Measurements from ENCODE around the gene FGFR2. TPM values are rescaled to one million over a fixed set of nuclear protein-coding genes. Genes with fewer than 3 reads are reported as not detected.
"Not testable (repeated sequence)": the region's sequence is repeated elsewhere in the genome, so short reads cannot be mapped to it uniquely, and the experiment has no call there.

FGFR2 gene
- total RNA-seq, 1 donor = 0.86 TPM

DNA sequence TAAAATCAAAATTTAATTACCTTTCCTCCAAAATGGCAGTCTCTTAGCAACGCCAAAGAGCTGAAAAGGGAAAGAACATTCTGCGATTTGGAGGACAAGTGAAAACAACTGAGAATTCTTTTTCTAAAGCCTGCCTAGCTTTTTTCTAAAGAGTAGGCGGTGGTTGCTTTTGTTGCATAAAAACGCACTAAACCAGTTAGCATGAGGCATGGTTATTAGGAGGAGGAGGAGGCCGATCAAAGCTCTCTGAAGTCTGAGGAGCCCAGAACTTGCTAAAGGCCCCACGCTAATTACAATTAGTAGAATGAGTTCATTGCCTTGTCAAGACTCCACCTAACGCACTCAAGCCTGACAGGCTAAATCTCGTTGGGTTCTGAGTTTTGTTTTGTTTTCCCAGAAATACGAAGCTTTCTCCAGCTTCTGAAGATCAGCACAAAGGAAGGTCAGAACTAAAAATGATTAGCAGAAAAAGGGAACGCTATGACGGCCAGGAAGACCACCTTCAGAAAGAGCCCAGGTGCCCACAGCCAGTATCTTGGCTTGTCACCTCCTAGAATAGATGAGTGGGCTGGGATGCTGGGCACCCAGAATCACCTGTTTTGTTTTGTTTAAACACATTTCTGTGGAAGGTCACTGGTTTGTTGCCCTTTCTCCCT is 72.0 kb downstream of the FGFR2 start:
- TF ChIP-seq, protein P1, sequence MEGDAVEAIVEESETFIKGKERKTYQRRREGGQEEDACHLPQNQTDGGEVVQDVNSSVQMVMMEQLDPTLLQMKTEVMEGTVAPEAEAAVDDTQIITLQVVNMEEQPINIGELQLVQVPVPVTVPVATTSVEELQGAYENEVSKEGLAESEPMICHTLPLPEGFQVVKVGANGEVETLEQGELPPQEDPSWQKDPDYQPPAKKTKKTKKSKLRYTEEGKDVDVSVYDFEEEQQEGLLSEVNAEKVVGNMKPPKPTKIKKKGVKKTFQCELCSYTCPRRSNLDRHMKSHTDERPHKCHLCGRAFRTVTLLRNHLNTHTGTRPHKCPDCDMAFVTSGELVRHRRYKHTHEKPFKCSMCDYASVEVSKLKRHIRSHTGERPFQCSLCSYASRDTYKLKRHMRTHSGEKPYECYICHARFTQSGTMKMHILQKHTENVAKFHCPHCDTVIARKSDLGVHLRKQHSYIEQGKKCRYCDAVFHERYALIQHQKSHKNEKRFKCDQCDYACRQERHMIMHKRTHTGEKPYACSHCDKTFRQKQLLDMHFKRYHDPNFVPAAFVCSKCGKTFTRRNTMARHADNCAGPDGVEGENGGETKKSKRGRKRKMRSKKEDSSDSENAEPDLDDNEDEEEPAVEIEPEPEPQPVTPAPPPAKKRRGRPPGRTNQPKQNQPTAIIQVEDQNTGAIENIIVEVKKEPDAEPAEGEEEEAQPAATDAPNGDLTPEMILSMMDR (IDR thresholded peaks at IDR 0.05; ENCODE audit: insufficient read depth, low read depth, low read length) = no peak
- DNase-seq (ENCODE audit: low read depth) = no peak
- no peak overlapping the region for H3K4me3 ChIP-seq (ENCODE audit: low read depth, low read length)

DNA sequence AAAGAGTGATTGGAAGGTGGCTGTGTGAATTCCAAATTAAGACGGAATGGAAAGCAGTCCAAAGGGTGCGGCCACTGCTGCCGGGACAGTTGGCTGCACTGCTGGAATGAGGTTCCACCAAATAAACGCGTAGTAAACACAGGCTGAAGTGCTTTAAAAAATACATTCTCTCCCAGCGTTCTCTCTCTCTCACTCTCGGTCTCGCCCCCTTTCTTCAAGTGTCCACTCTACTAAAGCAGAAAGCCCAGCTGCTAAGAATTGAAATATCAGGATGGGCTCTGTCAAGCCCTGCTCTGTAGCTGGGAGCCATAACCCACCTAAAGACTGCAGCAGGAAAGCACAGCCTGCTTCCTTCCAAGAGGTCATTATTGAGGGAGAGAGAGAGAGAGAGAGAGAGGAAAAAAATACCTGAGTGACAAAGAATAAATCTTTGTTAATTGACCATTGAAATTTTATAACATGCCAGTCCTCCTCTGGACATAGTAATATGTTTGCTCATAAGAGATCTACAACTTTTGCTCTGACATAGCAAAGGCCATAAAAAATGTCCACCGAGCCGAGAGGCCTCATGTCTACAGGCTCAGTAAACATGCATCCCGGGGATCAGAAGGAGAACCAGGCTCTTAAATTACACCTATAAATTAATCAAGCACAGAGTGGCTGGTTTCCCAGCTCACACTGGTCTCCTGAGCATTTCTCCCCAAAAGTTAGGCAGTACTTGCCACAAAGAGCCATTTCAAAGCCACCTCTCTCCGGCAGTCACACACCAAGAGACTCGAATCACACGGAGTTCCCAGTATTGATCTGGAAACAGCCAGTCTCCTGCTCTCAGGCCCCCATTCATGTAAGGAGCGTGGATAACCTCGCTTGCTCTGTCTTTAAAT is 72.8 kb downstream of the FGFR2 start:
- no peak overlapping the region for H3K4me3 ChIP-seq (ENCODE audit: low read depth, low read length)
- DNase-seq (ENCODE audit: low read depth) = no peak
- TF ChIP-seq, protein P1 (IDR thresholded peaks at IDR 0.05; ENCODE audit: insufficient read depth, low read depth, low read length) = no peak

DNA sequence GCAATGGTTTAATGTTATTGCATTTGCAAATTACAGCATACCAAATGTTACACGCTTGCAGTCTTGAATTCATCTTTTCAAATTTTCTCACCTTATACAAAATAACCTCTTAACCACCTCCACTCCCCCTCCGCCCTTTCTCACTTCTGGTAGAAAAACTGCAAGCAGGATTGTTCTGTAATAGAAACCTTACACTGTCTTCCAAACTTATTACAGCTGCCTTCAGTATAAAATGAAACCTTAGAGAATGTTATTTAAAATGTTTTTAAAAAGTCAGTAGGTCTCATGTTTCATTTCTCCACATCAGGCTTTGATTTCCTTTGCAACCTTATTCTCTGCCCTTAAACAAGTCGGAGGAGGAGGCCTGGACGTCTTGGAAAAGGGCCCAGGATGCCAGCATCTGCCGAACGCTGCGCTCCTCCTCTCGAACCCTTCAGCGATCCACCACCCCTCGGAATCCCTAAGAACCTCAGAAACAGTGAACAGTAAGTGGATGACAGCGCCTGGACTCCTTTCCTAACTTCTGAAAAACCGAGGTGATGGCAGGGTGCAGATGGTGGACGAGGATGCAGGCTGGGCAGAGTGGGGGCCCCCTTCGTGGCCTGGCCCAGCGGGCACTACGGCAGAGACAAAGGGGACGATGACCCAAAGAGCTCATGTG is 74.0 kb downstream of the FGFR2 start:
- H3K4me3 ChIP-seq (ENCODE audit: low read depth, low read length) = no peak overlapping the region
- DNase-seq (ENCODE audit: low read depth) = no peak
- TF ChIP-seq, protein P1 (IDR thresholded peaks at IDR 0.05; ENCODE audit: insufficient read depth, low read depth, low read length) = no peak

DNA sequence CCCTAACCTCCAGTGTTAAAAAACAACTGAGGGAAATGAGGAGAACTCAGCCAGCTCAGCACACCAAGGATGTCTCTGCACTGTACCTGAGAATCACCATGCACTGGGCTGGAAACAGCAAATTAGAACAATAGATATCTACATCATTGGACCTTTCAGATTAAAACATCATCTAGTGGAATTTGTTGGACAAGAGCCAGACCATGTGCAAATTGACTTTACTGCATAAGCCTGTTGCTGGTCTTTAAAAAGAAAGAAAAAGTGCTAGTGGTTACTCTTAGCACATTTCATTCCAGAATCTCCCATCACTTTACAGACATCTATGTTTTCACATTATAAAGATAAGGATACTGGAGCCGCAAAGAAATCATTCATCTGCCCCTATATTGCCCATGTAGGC is 75.4 kb downstream of the FGFR2 start:
- H3K4me3 ChIP-seq (ENCODE audit: low read depth, low read length) = no peak overlapping the region
- DNase-seq (ENCODE audit: low read depth) = no peak

DNA sequence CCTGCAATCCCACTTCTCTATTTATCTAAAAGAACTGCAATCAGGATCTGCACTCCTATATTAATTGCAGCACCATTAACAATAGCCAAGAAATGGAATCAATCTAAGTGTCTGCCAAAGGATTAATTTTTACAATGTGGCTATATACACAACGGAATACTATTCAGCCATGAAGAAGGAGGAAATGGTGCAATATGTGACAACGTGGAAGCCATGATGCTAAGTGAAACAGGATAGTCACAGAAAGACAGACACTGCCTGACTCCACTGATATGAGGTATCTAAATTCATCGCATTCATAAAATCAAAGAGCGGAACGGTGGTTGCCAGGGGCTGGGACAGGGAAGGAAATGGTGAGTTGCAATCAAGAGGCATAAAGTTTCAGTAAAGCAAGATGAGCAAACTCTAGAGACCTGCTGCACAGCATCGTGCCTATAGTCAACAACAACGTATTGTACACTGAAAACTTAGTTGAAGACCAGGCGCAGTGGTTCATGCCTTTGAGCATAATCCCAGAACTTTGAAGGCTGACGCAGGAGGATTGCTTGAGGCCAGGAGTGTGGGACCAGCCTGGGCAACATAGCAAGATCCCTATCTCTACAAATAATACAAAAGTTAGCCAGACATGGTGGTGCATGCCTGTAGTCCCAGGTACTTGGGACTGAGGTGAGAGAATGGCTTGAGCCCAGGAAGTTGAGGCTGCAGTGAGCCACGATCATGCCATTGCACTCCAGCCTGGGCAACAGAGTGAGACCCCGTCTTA is 76.3 kb downstream of the FGFR2 start:
- H3K4me3 ChIP-seq (ENCODE audit: low read depth, low read length) = no peak overlapping the region
- no peak for DNase-seq (ENCODE audit: low read depth)
- TF ChIP-seq, protein P1 (IDR thresholded peaks at IDR 0.05; ENCODE audit: insufficient read depth, low read depth, low read length) = no peak

More for the DNA sequence above, 75.4 kb downstream of the FGFR2 start:
- TF ChIP-seq, protein P1 (IDR thresholded peaks at IDR 0.05; ENCODE audit: insufficient read depth, low read depth, low read length) = no peak

DNA sequence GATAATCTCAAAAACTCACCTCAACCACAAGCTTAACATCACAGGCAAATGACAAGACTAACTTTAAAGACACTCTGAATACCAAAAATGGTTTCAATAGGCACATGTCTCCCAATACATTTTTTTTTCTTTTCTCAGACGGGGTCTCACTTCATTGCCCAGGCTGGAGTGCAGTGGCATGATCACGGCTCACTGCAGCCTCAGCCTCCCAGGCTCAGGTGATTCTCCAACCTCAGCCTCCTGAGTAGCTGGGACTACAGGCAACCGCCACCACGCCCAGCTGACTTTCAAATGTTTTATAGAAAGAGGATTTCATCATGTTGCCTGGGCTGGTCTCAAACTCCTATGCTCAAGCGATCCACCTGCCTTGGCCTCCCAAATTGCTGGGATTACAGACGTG is 77.7 kb downstream of the FGFR2 start:
- not testable (repeated sequence) for DNase-seq (ENCODE audit: low read depth); H3K4me3 ChIP-seq (ENCODE audit: low read depth, low read length)
